Neural cell (in vitro differentiated cells): Measurements from ENCODE around the gene UVRAG.

ENCODE experiments used
- CTCF ChIP-seq: fragments of 450-650 bp; IDR thresholded peaks from 2 replicates; pipeline ENCODE4 v1.5.1; 2014; ENCODE audit warnings: antibody characterized with exemption, mild to moderate bottlenecking, moderate library complexity; ENCODE audit not compliant: poor library complexity, severe bottlenecking
- EZH2 ChIP-seq: fragments of 200-600, 300-800 bp; shearing (Covaris generic), sonication (generic); IDR thresholded peaks from 2 replicates; pipeline ENCODE4 v1.6.1; 2014; ENCODE audit warnings: antibody characterized with exemption, low read length, borderline replicate concordance, mild to moderate bottlenecking; ENCODE audit not compliant: insufficient read depth, poor library complexity, severe bottlenecking
- POLR2AphosphoS5 ChIP-seq: IDR thresholded peaks from 2 replicates; pipeline ENCODE4 v1.6.1; 2012
- RAD21 ChIP-seq: fragments of 450-650 bp; conservative IDR thresholded peaks from 2 replicates; pipeline ENCODE4 v1.6.1; 2014; ENCODE audit warnings: antibody characterized with exemption, mild to moderate bottlenecking, moderate library complexity
- REST ChIP-seq: IDR thresholded peaks from 2 replicates; pipeline ENCODE4 v1.6.1; 2012; ENCODE audit warnings: borderline replicate concordance
- TAF1 ChIP-seq: IDR thresholded peaks from 2 replicates; pipeline ENCODE4 v1.6.1; 2012; ENCODE audit warnings: low read depth

- TF ChIP-seq EZH2 = no peak
- TF ChIP-seq REST = no peak
- no peak for TF ChIP-seq POLR2AphosphoS5
- TF ChIP-seq CTCF = no peak
- TF ChIP-seq TAF1 = no peak
- no peak for TF ChIP-seq RAD21
These were observed 166.5 kb downstream of the UVRAG start for GRCh38 chr11:75981546-75981945.
